DND-41 (cell line): Measurements from ENCODE around the gene POU2AF1.

Experiments used
- CTCF ChIP-seq: IDR thresholded peaks from 2 replicates; pipeline ENCODE4 v1.5.1; 2012; ENCODE audit warnings: borderline replicate concordance, low read length, moderate library complexity, mild to moderate bottlenecking; ENCODE audit not compliant: poor library complexity, severe bottlenecking; ENCODE audit errors: extremely low read depth
- EZH2 ChIP-seq: IDR thresholded peaks from 3 replicates; pipeline ENCODE4 v1.6.1; 2012; ENCODE audit warnings: borderline replicate concordance, low read depth, mild to moderate bottlenecking, moderate library complexity, low read length, inconsistent platforms; ENCODE audit not compliant: severe bottlenecking

- TF ChIP-seq CTCF (no peak), EZH2 (no peak)
Observed at GRCh38 chr11:111352231-111352746, 26.8 kb downstream of the POU2AF1 start.
